ENCODE results near the gene KRT6B.
"Not testable (repeated sequence)": the region's sequence is repeated elsewhere in the genome, so short reads cannot be mapped to it uniquely, and the experiment has no call there.

DNA sequence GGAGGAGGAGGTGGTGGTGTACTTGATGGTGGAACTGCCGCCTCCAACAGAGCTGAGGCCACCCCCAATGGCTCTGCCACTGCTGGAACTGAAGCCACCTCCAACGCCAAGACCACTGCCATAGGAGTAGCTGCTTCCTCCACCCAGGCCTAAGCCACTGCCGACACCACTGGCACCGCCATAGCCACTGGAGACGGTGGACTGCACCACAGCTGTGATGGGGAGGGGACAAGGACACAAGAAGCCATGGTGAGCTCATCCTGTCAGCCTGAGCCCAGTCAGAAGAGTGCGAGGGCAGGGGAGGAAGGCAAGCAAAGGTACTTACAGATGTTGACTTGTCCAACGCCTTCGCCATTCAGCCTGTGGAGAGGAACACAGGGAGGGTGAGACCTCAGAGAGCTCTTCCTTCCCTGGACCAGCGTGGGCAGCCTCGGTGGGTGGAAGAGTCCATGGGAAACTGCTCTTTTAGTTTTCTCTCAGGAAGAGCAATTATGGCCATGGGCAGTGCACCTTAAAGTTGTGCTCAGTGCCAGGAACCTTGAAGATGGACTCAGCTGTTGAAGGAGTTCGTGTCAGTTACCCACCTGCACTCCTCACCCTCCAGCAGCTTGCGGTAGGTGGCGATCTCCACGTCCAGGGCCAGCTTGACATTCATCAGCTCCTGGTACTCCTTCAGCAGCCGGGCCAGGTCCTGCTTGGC, 35.9 kb upstream of the KRT6B start:
- TF ChIP-seq, protein P1, sequence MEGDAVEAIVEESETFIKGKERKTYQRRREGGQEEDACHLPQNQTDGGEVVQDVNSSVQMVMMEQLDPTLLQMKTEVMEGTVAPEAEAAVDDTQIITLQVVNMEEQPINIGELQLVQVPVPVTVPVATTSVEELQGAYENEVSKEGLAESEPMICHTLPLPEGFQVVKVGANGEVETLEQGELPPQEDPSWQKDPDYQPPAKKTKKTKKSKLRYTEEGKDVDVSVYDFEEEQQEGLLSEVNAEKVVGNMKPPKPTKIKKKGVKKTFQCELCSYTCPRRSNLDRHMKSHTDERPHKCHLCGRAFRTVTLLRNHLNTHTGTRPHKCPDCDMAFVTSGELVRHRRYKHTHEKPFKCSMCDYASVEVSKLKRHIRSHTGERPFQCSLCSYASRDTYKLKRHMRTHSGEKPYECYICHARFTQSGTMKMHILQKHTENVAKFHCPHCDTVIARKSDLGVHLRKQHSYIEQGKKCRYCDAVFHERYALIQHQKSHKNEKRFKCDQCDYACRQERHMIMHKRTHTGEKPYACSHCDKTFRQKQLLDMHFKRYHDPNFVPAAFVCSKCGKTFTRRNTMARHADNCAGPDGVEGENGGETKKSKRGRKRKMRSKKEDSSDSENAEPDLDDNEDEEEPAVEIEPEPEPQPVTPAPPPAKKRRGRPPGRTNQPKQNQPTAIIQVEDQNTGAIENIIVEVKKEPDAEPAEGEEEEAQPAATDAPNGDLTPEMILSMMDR (conservative IDR thresholded peaks at IDR 0.05; ENCODE audit: low read length) = not testable (repeated sequence)
- not testable (repeated sequence) for TF ChIP-seq EZH2phosphoT487 (IDR thresholded peaks at IDR 0.05; ENCODE audit: borderline replicate concordance)
